Measurements from ENCODE around the gene TXNIP. TPM values are rescaled to one million over a fixed set of nuclear protein-coding genes. Genes with fewer than 3 reads are reported as not detected.

TXNIP gene
- total RNA-seq, 1 donor from 2014 or later: 107 TPM

DNA sequence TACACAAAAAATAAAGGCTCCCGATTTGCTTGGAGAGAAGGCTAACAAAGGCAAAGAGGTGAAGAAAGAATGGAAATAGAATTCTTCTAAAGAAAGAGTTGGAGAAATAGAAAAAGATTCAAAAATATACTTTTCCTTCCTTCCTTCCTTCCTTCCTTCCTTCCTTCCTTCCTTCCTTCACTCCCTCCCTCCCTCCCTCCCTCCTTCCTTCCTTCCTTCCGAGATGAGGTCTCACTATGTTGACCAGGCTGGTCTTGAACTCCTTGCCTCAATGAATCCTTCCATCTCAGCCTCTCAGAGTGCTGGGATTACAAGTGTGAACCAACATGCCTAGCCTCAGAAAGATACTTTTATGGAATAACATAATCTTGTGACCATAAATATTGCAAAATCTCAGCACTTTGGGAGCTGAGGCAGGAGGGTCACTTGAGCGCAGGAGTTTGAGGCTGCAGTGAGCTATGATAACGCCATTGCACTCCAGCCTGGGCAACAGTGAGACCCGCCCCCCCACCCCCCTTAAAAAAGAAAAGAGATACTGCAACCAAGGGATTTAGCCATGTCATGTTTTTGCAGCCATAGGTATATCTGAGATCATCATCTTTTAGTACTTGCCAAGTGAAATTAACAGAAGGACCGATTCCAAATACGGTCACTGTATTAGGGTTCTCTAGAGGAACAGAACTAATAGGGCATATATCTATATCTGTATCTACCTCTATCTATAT lies 26.2 kb upstream of the TXNIP start:
- H3K4me3 Mint-ChIP-seq (ENCODE audit: unreplicated experiment): no peak overlapping the region
- TF ChIP-seq, protein P1, sequence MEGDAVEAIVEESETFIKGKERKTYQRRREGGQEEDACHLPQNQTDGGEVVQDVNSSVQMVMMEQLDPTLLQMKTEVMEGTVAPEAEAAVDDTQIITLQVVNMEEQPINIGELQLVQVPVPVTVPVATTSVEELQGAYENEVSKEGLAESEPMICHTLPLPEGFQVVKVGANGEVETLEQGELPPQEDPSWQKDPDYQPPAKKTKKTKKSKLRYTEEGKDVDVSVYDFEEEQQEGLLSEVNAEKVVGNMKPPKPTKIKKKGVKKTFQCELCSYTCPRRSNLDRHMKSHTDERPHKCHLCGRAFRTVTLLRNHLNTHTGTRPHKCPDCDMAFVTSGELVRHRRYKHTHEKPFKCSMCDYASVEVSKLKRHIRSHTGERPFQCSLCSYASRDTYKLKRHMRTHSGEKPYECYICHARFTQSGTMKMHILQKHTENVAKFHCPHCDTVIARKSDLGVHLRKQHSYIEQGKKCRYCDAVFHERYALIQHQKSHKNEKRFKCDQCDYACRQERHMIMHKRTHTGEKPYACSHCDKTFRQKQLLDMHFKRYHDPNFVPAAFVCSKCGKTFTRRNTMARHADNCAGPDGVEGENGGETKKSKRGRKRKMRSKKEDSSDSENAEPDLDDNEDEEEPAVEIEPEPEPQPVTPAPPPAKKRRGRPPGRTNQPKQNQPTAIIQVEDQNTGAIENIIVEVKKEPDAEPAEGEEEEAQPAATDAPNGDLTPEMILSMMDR (IDR thresholded peaks at IDR 0.05; ENCODE audit: unreplicated experiment): no peak
- no peak for DNase-seq (ENCODE audit: low spot score)
- H3K36me3 Mint-ChIP-seq (ENCODE audit: low read depth, unreplicated experiment): peaks cover 3% of the 10 kb centered on the region
- no peaks in the 10 kb centered on the region for H3K9me3 Mint-ChIP-seq (ENCODE audit: unreplicated experiment)
- no peak overlapping the region for H3K27ac Mint-ChIP-seq (ENCODE audit: unreplicated experiment)
- H3K4me1 Mint-ChIP-seq (ENCODE audit: unreplicated experiment): peaks cover 8% of the 10 kb centered on the region
- peaks cover 4% of the 10 kb centered on the region for H3K27me3 Mint-ChIP-seq (ENCODE audit: unreplicated experiment)

DNA sequence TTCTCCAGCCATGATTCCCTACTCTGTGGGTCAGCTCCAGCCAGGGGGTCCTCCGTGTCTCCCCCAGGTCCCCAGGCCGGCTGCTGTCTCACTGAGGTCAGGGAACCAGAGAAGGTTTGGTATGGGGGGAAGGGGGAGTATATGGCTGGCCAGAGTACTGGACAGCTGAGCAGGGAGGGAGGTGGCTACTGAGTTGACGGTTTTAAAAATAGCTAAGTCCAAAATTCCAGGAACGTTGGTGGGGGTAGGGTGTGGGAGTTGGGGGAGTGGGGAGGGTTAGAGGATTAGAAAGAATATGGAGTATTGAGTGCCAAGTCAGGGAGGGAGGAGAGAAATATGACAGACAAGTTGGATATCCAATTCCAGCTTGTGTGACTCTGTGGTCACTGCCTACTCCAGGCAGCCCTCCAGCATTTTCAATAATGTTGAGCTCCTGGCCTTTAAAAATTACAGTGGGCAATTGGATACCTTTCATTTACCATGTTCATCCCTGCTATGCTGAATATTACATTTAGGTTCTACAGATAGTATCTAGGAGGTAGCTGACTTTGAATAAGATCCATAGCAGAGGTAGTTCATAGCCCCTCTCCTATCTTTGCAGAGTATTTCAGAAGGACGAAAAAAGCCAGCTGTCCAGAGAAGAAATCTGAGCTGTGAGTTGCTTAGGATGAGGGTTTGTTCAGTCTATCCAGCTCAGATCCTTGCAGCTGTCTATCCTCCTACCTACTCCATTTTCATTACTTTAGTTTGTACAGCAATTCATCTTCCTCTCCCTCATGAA lies 25.4 kb upstream of the TXNIP start, which contains the start of gene HJV:
TSS of gene HJV (minus strand) at position 114 of the 781 bp plus-strand sequence. CDS start 1,504 bp downstream, outside the sequence.
- peaks cover 8% of the 10 kb centered on the region for H3K4me1 Mint-ChIP-seq (ENCODE audit: unreplicated experiment)
- no peaks in the 10 kb centered on the region for H3K9me3 Mint-ChIP-seq (ENCODE audit: unreplicated experiment)
- no peak within 1 kb of the TSS for H3K27ac Mint-ChIP-seq (ENCODE audit: unreplicated experiment)
- TF ChIP-seq, protein P1 (IDR thresholded peaks at IDR 0.05; ENCODE audit: unreplicated experiment): no peak
- H3K4me3 Mint-ChIP-seq (ENCODE audit: unreplicated experiment): no peak within 1 kb of the TSS
- DNase-seq (ENCODE audit: low spot score): no peak
- H3K27me3 Mint-ChIP-seq (ENCODE audit: unreplicated experiment): peaks cover 4% of the 10 kb centered on the region
- H3K36me3 Mint-ChIP-seq (ENCODE audit: low read depth, unreplicated experiment): peaks cover 3% of the 10 kb centered on the region

DNA sequence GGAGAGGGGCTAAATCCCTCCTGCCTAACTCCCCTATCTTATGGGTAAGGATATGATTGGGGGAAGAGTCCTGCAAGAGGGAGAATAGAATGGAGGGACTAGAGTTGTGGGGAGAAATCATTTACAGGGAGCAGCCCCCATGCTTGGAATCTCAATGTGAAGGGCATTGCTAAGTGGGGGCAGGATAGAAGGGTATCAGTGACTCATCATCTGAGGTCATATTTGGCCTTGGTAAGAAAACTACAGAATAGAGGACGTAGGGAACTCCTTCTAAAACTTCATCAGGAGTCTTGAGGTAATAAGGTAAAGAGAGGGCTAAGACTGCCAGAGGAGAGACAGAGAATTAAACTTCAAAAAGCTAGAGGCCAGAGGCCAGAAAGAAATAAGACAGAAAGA lies 24.7 kb upstream of the TXNIP start:
- TF ChIP-seq, protein P1 (IDR thresholded peaks at IDR 0.05; ENCODE audit: unreplicated experiment): no peak
- no peak overlapping the region for H3K27ac Mint-ChIP-seq (ENCODE audit: unreplicated experiment)
- H3K36me3 Mint-ChIP-seq (ENCODE audit: low read depth, unreplicated experiment): peaks cover 3% of the 10 kb centered on the region
- DNase-seq (ENCODE audit: low spot score): no peak
- H3K4me3 Mint-ChIP-seq (ENCODE audit: unreplicated experiment): no peak overlapping the region
- H3K4me1 Mint-ChIP-seq (ENCODE audit: unreplicated experiment): peaks cover 8% of the 10 kb centered on the region
- peaks cover 6% of the 10 kb centered on the region for H3K27me3 Mint-ChIP-seq (ENCODE audit: unreplicated experiment)
- no peaks in the 10 kb centered on the region for H3K9me3 Mint-ChIP-seq (ENCODE audit: unreplicated experiment)

DNA sequence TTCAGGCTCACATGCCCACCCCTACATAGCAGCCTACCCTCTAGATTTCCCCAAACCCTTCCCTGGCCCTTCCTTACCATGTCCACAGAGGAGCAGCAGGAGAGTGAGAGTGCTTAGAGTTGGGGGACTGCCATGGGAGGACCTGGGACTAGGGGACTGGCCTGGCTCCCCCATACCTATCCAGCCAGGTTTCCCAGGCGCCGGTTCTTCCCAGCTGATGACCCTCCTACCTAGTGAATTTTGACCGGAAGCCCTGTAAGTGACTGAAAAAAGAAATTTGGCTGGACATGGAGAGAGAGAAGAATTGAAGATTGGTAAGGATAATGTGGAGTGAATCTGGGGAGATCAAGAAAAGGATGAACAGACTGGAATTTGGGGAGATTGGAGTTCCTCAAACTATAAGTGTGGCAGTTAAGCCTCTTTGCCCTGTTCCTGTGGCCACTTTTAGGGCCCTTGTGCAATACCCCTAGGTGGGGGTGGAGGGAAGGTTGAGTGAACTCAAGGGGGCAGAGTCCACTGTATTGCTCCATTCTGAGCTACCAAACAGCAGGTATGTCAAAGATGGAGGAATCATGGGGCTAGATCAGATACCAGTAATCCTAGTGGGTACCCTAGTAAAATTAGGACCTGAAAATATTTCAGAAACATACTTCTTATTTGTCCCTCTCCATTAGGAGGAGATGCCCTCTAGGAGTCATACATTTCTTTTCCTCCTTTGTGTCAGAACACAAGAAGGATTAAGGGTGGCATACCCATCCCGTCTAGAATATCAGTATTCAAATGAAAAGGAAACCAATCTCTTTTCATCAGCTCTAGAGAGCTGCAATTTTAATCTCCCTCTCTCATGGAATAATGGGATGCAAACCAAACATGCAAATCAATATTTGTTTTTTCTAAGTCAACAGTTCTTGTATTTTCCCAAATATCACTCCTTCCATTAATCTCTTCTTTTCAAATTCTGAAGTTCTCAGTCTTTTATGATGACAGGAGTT lies 24.0 kb upstream of the TXNIP start:
- TF ChIP-seq, protein P1 (IDR thresholded peaks at IDR 0.05; ENCODE audit: unreplicated experiment): no peak
- Mint-ChIP-seq H3K4me1 (ENCODE audit: unreplicated experiment) (peaks cover 8% of the 10 kb centered on the region), H3K9me3 (ENCODE audit: unreplicated experiment) (no peaks in the 10 kb centered on the region), H3K27ac (ENCODE audit: unreplicated experiment) (no peak overlapping the region), H3K36me3 (ENCODE audit: low read depth, unreplicated experiment) (peaks cover 3% of the 10 kb centered on the region), H3K4me3 (ENCODE audit: unreplicated experiment) (no peak overlapping the region), H3K27me3 (ENCODE audit: unreplicated experiment) (peaks cover 8% of the 10 kb centered on the region)
- DNase-seq (ENCODE audit: low spot score): no peak
